Activated CD8-positive, alpha-beta memory T cell treated with anti-CD3 and anti-CD28 coated beads for 1 hour (primary cell): ENCODE data around the gene ACP1.

Experiments
- DNase-seq, 2 donors: peaks; one replicate each; pipeline ENCODE4 v3.0.0-alpha.2; 2020; ENCODE audit warnings: low read depth in 1 of 2; ENCODE audit errors: extremely low read depth in 1 of 2

ACP1 gene

GRCh38 chr2:279956-280649, 15.4 kb downstream of the ACP1 start:
- DNase-seq, result no peak

DNA sequence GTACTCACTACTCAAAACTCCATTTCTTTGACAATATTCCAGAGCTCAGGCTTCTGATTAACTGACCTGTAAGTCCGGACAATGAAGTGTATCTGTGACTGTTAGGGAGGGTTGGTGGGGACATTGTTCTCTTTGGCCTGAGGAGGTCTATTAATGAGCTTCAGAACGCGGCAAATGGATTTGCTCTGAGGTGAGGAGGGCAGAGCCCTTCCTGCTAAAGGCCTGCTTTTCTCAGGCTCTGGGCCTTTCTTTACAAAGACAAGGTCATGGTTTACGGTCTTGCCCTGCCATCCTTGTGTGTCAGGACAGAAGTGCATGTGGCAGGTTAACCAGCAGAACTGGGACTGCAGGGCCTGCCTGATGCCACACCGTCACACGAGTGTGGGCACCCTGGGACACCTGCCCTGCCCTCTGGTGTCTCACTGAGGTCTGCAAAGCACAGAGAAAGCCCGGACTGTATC, 15.9 kb downstream of the ACP1 start:
- no peak for DNase-seq

DNA sequence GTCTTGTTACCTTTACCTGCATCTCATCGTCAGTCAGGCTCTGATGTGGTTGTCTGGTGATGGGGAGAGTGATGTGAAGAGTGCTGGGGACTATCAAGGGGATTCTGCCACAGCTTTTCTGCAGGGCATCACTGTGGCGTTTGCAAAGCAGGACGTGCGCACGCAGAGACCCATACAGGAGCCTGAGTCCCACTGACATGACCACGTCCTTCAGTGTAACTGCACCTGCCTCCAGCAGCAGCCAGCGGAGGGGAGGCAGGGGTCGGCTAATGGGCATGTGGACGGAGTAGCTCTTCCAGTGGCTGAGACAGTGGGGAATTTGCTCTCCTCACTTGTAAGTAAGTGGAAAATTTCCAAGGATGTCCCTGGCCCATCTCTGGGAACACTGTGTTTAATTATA, 16.6 kb downstream of the ACP1 start:
- no peak for DNase-seq

- no peak for DNase-seq
These were observed 17.9 kb downstream of the ACP1 start for GRCh38 chr2:282371-283263.

GRCh38 chr2:283996-284794, 19.4 kb downstream of the ACP1 start:
- DNase-seq, result no peak

DNA sequence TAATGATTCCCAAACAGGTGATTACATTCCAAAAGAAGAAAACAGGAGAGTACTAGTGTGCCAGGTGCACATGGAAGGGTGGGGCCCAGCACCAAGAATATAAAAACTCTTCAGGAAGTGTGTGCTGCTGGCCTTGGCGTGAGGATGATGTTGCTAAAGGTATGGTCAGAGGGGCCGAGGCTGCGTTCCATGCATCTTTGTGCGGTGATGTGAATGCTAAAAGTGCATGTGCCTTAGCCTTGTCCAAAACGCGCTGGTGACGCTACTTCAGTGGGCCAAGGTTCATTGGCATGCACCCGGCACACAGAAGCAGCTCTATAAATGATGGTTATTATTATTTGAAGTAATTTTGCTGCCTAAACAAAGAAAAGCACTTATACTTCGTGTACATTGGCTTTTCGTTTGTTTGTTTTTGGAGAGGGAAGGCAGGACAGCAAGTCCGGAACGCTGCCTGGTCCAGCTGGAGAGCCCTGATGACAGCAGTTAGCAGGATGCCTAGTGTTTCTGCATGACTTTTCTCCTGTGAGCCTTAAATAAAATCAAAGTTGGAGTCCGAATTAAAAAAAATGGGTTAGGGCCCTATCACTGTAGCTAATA, 20.2 kb downstream of the ACP1 start:
- no peak for DNase-seq

DNA sequence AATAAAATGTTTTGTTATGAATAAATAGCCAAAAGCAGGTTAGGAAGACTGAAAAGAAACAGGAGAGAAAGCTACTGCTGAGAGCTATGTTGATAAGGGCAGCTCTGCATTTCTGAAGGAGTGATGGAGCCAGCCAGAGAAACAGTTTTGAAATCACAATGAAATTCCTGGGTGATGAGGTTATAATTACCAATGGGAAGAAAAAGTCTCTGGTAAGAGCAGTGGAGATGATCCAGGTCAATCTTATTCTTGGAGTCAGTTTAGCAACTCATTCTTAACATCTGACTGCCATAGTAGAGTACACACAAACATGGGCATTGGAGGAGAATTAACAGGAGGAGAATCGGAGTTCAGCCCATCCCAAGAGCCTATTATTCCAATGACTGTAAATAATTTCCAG, 20.8 kb downstream of the ACP1 start:
- DNase-seq, result no peak

DNA sequence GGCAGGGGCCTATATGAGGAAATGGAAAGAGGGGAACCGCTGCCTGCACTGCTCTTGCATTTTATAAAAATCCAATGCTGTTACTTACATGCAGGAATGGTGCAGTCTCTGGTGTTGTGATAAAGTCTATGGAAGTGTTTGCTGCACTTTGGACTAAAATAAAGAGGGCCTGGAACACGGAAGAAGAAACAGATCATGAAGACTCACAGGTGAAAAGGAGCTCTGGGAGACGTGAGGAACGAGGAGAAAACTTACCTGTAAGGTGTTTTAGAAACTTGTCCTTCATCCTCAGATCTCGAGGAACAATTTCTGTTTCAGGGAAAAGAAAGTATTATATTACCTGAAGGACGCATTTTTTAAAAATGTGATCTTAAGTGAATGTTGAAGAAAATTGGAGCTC, 21.3 kb downstream of the ACP1 start:
- no peak for DNase-seq

- no peak for DNase-seq
These were observed 22.1 kb downstream of the ACP1 start for GRCh38 chr2:286774-287392.

GRCh38 chr2:287471-287885, 22.7 kb downstream of the ACP1 start:
- no peak for DNase-seq

DNA sequence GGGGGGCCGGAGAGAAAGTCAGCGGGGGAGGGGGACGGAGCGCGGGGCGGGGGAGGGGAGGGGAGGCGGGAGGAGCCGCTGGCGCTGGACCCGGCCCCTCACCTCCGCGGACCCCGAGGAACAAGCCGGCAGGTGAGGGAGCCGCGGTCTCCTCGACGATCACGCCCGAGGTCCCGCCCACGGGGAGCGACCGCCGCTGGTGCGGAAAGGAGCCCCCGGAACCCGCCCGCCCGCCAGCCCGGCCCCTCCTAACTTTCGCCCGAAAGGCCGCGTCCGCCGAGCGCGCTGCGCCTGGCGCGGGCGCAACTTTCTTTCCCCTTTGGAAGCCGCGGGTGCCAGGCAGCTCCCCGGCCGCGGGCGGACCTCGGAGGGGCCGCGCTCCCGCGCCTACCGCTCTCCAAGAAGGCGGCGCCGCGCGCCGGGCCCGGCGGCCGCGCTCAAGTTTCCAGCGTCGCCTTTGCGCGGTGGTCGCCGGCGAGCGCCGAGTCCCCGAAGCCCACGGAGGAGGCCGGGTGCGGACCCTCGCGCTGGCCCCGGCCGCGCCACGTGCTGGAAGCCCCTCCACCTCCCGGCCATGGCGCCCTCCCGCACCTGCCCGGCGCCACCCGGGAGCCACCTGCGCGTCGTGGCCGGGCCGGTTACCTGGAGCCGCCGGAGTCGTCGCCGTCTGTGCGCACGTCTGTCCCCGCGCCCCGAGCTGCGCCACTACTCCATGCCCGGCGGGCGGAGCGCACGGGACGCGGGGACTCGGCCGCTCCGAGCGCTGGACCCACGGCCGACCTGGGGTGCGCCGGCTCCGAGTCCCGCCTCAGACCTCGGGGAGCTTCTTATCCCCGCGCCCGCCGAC, 23.4 kb downstream of the ACP1 start, which contains the start of gene ALKAL2:
TSS of gene ALKAL2 (minus strand) at position 181 of the 847 bp plus-strand sequence. CDS start 256 bp downstream, outside the sequence.
- DNase-seq, result no peak

DNA sequence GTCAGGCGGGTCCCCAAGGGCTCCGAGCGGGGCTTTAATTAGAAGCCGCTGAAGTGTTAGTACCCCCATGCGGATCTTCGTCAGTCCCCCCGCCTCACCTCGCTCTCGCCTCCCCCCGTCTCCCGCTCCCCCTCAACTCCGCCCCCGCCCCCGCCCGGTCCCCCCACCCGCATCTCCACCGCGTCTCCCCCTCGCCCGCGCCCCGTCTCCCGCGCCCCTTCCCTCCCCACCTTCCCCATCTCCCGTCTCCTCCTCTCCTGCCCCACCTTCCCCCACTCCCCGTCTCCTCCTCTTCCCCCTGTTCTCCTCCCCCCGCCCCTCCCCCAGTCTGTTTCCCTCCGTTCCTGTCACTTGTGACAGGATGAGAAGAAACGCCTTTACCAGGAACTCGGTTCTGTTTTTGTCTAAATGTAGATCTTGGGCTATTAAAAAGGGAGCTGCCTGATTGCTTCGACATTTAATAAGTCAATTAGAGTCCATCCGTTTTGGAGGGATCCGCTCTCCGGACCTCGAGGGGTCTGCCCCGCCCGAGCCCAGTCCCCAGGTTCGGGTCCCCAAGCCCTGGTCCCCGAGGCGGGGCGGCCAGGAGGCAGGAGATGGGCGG, 24.1 kb downstream of the ACP1 start:
- no peak for DNase-seq

DNA sequence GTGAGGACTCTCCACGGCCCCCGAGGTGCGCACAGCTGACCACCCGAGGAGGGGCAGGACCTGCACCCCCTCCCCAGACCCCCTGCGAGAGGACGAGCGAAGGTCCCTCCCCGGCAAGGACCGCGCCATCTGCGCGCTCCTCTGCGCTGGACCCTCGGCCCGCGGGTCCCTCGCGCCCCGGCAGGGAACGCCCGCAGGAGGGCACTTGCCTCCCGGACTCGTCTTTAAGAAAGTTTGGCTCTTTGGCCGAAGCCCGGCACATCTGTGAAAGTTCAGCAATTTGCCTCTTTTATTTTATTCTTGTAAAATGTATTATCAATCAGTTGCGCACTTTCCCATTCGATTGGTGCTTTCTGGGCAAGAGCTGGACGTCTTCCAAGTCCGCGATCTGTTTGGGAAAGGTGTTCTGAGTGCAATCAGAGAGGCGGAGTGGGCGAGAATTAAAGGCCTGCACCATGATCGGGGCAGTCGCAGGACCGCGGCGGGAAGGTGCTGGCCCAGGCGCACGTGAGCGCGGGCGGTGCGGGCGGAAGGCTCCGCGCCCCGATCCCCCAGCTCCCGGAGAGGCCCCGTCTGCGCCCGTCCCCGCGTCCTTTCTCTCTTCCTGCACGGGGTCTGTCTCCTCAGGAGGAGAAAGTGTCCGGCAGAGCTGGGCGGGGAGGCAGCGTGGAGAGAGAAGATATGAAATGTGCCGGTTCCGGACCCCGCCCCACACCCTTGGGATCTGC, 24.8 kb downstream of the ACP1 start:
- DNase-seq, result no peak

- DNase-seq, result peak; percentile 17 to 25
These were observed 25.5 kb downstream of the ACP1 start for GRCh38 chr2:290090-290722.

DNA sequence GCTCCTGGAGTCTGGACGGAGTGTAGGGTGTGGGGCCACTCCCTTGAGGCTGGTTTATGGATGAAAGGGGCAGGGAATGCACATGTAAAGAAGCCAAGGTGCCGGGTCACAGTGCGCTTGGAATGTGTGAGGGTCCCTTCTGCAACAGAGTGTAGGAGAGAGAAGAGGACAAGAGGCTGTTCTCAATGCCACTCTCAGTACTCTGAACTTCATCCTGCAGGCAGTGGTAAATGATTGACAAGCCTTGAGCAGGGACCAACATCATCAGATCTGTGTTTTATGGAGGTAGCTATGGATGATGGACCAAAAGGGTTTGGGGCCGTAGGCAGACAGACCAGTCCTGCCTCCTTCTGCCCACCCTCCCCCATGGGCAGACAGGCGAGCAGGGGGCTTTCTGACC, 30.3 kb downstream of the ACP1 start:
- no peak for DNase-seq

DNA sequence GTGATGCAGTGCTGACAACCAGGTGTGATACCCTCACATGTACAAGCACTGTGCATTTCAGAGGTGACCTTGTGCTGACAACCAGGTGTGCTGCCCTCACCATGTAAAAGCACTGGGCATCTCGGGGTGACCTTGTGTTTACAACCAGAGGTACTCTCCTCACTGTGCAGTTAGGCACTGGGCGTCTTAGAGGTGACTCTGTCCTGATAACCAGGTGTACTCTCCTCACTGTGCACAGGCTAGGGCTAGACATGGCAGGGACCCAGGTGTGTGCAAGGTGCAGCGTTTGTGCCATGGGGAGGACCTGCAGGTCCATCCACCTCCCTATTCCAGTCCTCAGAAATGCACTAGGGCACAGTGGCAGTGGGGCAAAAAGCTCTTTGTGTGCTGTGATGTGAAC, 31.6 kb downstream of the ACP1 start:
- DNase-seq, result no peak

GRCh38 chr2:305366-305765, 40.6 kb downstream of the ACP1 start:
- no peak for DNase-seq
